HCT116 (cell line): ENCODE data around the gene EID1.

Experiments
- CEBPB ChIP-seq: IDR thresholded peaks from 2 replicates; pipeline ENCODE4 v1.6.1; 2012; ENCODE audit warnings: low read depth
- ELF1 ChIP-seq: IDR thresholded peaks from 2 replicates; pipeline ENCODE4 v1.6.1; 2012; ENCODE audit warnings: low read depth, borderline replicate concordance
- EZH2 ChIP-seq: fragments of 200-600 bp; sonication (generic); IDR thresholded peaks from 2 replicates; pipeline ENCODE4 v1.6.1; 2017; ENCODE audit warnings: antibody characterized with exemption, mixed run types
- EZH2phosphoT487 ChIP-seq: fragments of 200-600 bp; IDR thresholded peaks from 2 replicates; pipeline ENCODE4 v1.6.1; 2018; ENCODE audit warnings: antibody characterized with exemption, borderline replicate concordance
- POLR2A ChIP-seq: IDR thresholded peaks from 2 replicates; pipeline ENCODE4 v1.7.0; 2011; ENCODE audit warnings: borderline replicate concordance; ENCODE audit not compliant: insufficient read depth, insufficient read length; ENCODE audit errors: extremely low read depth
- POLR2AphosphoS5 ChIP-seq: IDR thresholded peaks from 2 replicates; pipeline ENCODE4 v1.6.1; 2011; ENCODE audit warnings: mild to moderate bottlenecking, low read depth, low read length, moderate library complexity
- RAD21 ChIP-seq: IDR thresholded peaks from 2 replicates; pipeline ENCODE4 v1.6.1; 2012; ENCODE audit warnings: low read depth, mild to moderate bottlenecking
- SP1 ChIP-seq: IDR thresholded peaks from 2 replicates; pipeline ENCODE4 v1.6.1; 2012; ENCODE audit warnings: low read depth
- SRF ChIP-seq: IDR thresholded peaks from 2 replicates; pipeline ENCODE4 v1.6.1; 2012; ENCODE audit warnings: low read depth
- TCF7L2 ChIP-seq: IDR thresholded peaks from 2 replicates; pipeline ENCODE4 v1.7.0; 2011; ENCODE audit warnings: borderline replicate concordance, inconsistent platforms; ENCODE audit not compliant: insufficient read depth, insufficient read length; ENCODE audit errors: extremely low read depth
- ZFX ChIP-seq: fragments of 450-650 bp; IDR thresholded peaks from 2 replicates; pipeline ENCODE4 v1.6.1; 2017
- TF ChIP-seq, protein P1 (sequence below), 3 experiments: fragments of 200-600 bp in 1 of 3; sonication (generic) in 1 of 3; IDR thresholded peaks in 2 of 3; conservative IDR thresholded peaks in 1 of 3; 2 replicates each; pipeline ENCODE4 v1.5.1; 2012 to 2017; ENCODE audit warnings: low read depth in 2 of 3, low read length in 2 of 3, antibody characterized with exemption in 1 of 3, borderline replicate concordance in 1 of 3, control low read depth in 1 of 3, mild to moderate bottlenecking in 1 of 3, mixed read lengths in 1 of 3, mixed run types in 1 of 3, moderate library complexity in 1 of 3; ENCODE audit not compliant: insufficient read depth in 1 of 3
- TF ChIP-seq, protein P2 (sequence below): IDR thresholded peaks from 2 replicates; pipeline ENCODE4 v1.6.1; 2012; ENCODE audit warnings: low read depth

DNA sequence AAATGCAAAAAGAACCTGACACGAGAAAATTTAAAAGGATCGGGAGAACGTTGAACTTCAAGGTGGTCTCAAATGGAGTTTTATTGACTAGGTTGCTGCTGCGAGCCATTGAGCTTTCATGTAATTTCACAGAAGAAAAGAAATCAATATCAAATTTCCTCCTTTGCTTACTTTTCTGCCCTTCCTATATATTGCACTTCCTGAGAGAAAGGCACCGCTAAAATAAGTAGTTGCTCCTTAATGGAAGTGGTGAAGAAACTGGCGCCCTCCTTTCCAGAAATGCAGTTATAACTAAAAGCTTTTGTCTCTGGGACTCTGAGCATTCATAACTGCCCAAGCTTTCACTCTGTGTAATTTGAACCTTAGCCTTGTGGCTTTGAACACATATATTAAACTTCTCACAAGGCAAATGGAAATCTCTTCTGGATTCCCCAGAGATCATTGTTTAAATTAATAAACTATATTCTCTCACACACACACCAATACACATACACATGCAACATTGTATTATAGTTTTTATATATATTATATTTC, 13.4 kb downstream of the EID1 start:
- TF ChIP-seq POLR2A (no peak), RAD21 (no peak), POLR2AphosphoS5 (no peak), TCF7L2 (no peak), ZFX (no peak), EZH2phosphoT487 (no peak), EZH2 (no peak), ELF1 (no peak), SRF (no peak), SP1 (no peak), CEBPB (no peak)
- TF ChIP-seq, protein P1, sequence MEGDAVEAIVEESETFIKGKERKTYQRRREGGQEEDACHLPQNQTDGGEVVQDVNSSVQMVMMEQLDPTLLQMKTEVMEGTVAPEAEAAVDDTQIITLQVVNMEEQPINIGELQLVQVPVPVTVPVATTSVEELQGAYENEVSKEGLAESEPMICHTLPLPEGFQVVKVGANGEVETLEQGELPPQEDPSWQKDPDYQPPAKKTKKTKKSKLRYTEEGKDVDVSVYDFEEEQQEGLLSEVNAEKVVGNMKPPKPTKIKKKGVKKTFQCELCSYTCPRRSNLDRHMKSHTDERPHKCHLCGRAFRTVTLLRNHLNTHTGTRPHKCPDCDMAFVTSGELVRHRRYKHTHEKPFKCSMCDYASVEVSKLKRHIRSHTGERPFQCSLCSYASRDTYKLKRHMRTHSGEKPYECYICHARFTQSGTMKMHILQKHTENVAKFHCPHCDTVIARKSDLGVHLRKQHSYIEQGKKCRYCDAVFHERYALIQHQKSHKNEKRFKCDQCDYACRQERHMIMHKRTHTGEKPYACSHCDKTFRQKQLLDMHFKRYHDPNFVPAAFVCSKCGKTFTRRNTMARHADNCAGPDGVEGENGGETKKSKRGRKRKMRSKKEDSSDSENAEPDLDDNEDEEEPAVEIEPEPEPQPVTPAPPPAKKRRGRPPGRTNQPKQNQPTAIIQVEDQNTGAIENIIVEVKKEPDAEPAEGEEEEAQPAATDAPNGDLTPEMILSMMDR (IDR thresholded peaks at IDR 0.05 in 2 of 3, conservative IDR thresholded peaks at IDR 0.05 in 1 of 3; ENCODE audit: borderline replicate concordance in 1 of 3, insufficient read depth in 1 of 3, low read depth in 2 of 3, low read length in 2 of 3) = no peak
- TF ChIP-seq, protein P2, sequence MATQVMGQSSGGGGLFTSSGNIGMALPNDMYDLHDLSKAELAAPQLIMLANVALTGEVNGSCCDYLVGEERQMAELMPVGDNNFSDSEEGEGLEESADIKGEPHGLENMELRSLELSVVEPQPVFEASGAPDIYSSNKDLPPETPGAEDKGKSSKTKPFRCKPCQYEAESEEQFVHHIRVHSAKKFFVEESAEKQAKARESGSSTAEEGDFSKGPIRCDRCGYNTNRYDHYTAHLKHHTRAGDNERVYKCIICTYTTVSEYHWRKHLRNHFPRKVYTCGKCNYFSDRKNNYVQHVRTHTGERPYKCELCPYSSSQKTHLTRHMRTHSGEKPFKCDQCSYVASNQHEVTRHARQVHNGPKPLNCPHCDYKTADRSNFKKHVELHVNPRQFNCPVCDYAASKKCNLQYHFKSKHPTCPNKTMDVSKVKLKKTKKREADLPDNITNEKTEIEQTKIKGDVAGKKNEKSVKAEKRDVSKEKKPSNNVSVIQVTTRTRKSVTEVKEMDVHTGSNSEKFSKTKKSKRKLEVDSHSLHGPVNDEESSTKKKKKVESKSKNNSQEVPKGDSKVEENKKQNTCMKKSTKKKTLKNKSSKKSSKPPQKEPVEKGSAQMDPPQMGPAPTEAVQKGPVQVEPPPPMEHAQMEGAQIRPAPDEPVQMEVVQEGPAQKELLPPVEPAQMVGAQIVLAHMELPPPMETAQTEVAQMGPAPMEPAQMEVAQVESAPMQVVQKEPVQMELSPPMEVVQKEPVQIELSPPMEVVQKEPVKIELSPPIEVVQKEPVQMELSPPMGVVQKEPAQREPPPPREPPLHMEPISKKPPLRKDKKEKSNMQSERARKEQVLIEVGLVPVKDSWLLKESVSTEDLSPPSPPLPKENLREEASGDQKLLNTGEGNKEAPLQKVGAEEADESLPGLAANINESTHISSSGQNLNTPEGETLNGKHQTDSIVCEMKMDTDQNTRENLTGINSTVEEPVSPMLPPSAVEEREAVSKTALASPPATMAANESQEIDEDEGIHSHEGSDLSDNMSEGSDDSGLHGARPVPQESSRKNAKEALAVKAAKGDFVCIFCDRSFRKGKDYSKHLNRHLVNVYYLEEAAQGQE = no peak
